Keratinocyte (primary cell): ENCODE results near the gene TRPT1. TPM values are rescaled to one million over a fixed set of nuclear protein-coding genes. Genes with fewer than 3 reads are reported as not detected.

Experiments
- DNase-seq: peaks from one replicate; pipeline ENCODE4 v3.0.0-alpha.2; 2011; ENCODE audit warnings: low read depth, missing footprints, low spot score
- FAIRE-seq: peaks from 2 replicates; lab custom pipeline; 2011; peaks lifted over from hg19 to GRCh38; lab: Jason Lieb, UNC
- H2AFZ ChIP-seq: 2 replicates; pipeline ENCODE4 v1.6.0; 2012; ENCODE audit warnings: low read length, control low read depth, inconsistent platforms; ENCODE audit not compliant: control insufficient read depth
- H3K27ac ChIP-seq: 2 replicates; pipeline ENCODE4 v1.5.1; 2011; ENCODE audit warnings: low read length; ENCODE audit not compliant: control insufficient read depth, insufficient read depth
- H3K27me3 ChIP-seq: 3 replicates; pipeline ENCODE4 v1.6.0; 2011; ENCODE audit warnings: low read length; ENCODE audit not compliant: control insufficient read depth, insufficient read depth; ENCODE audit errors: extremely low read depth
- H3K36me3 ChIP-seq, 2 experiments: 2 replicates in 1 of 2; 3 replicates in 1 of 2; pipeline ENCODE4 v1.5.1; 2011; ENCODE audit warnings: low read length in 2 of 2, mild to moderate bottlenecking in 1 of 2; ENCODE audit not compliant: control insufficient read depth in 2 of 2, insufficient read depth in 2 of 2; ENCODE audit errors: extremely low read depth in 1 of 2
- H3K4me1 ChIP-seq: 3 replicates; pipeline ENCODE4 v1.5.1; 2011; ENCODE audit warnings: low read length; ENCODE audit not compliant: control insufficient read depth, insufficient read depth; ENCODE audit errors: extremely low read depth
- H3K4me2 ChIP-seq: 3 replicates; pipeline ENCODE4 v1.6.0; 2011; ENCODE audit warnings: low read depth, low read length; ENCODE audit not compliant: control insufficient read depth, insufficient read depth; ENCODE audit errors: extremely low read depth
- H3K4me3 ChIP-seq, 3 experiments: fragments of 200-600 bp in 1 of 3; sonication (generic) in 1 of 3; 2 replicates in 2 of 3; 3 replicates in 1 of 3; pipeline ENCODE4 v1.5.1; 2011 to 2016; ENCODE audit warnings: low read length in 3 of 3, mild to moderate bottlenecking in 3 of 3, control low read depth in 2 of 3, inconsistent platforms in 1 of 3, low read depth in 1 of 3, mixed read lengths in 1 of 3, mixed run types in 1 of 3, moderate library complexity in 1 of 3; ENCODE audit not compliant: control insufficient read depth in 2 of 3, insufficient read depth in 2 of 3; ENCODE audit errors: extremely low read depth in 1 of 3
- H3K79me2 ChIP-seq: 2 replicates; pipeline ENCODE4 v1.6.0; 2012; ENCODE audit warnings: low read length; ENCODE audit not compliant: control insufficient read depth, insufficient read depth
- H3K9ac ChIP-seq: 3 replicates; pipeline ENCODE4 v1.6.0; 2011; ENCODE audit warnings: low read length; ENCODE audit not compliant: control insufficient read depth, insufficient read depth; ENCODE audit errors: extremely low read depth
- H3K9me1 ChIP-seq: 3 replicates; pipeline ENCODE4 v1.6.0; 2011; ENCODE audit warnings: low read length; ENCODE audit not compliant: control insufficient read depth, insufficient read depth; ENCODE audit errors: extremely low read depth
- H3K9me3 ChIP-seq: 2 replicates; pipeline ENCODE4 v1.5.1; 2012; ENCODE audit warnings: low read depth, low read length; ENCODE audit not compliant: control insufficient read depth
- H4K20me1 ChIP-seq: 3 replicates; pipeline ENCODE4 v1.6.0; 2011; ENCODE audit warnings: low read length; ENCODE audit not compliant: control insufficient read depth, insufficient read depth; ENCODE audit errors: extremely low read depth
- CTCF ChIP-seq, 3 experiments: IDR thresholded peaks in 1 of 3; conservative IDR thresholded peaks in 1 of 3; optimal IDR thresholded peaks in 1 of 3; 2 replicates in 2 of 3; 3 replicates in 1 of 3; pipeline versions ENCODE3 to v1.5.1; 2011; ENCODE audit warnings: low read length in 3 of 3, mild to moderate bottlenecking in 3 of 3, moderate library complexity in 2 of 3, control low read depth in 1 of 3, inconsistent platforms in 1 of 3; ENCODE audit not compliant: insufficient read depth in 2 of 3; ENCODE audit errors: extremely low read depth in 1 of 3
- EZH2 ChIP-seq: IDR thresholded peaks from one replicate; pipeline ENCODE4 v1.6.1; 2012; ENCODE audit warnings: inconsistent platforms, mild to moderate bottlenecking, low read length, moderate library complexity
- dilution Hi-C: fragments of 300-500 bp; cut with MboI; formaldehyde crosslinking; loops from one replicate; pipeline ENCODE4 v1.7.0; 2020; ENCODE audit warnings: low sequenced_read_pairs; ENCODE audit not compliant: extremely low pct_ligation_motif_present
- polyA plus RNA-seq, 5 experiments: library from polyadenylated mRNA; depleted of rRNA in 3 of 5; stranded (reverse) in 3 of 5; stranded (forward) in 1 of 5; unstranded in 1 of 5; fragments of >200 nt; gene quantifications; 1 replicate in 1 of 5; 2 replicates in 3 of 5; 3 replicates in 1 of 5; pipeline versions ENCODE4 v1.2.1 to v1.2.3, GENCODE V29; 2011 to 2012; ENCODE audit warnings: missing spikeins in 2 of 5, low read depth in 1 of 5, low replicate concordance in 1 of 5

TRPT1 gene
- polyA plus RNA-seq, 1 donor (not counting 4 experiments of a cell fraction or from before 2014, with no cell fraction given), result 15.5 TPM

- dilution Hi-C loops, result no loop called here
- no peak for FAIRE-seq
- H3K9me3 ChIP-seq, result no peaks in the 10 kb centered on the region
- H3K9me1 ChIP-seq, result peaks cover 2% of the 10 kb centered on the region
- DNase-seq, result no peak
- H3K4me1 ChIP-seq, result peaks cover 18% of the 10 kb centered on the region
- TF ChIP-seq EZH2 (no peak), CTCF (optimal IDR thresholded peaks at IDR 0.05 in 1 of 3, IDR thresholded peaks at IDR 0.05 in 1 of 3, conservative IDR thresholded peaks at IDR 0.05 in 1 of 3; ENCODE audit: extremely low read depth in 1 of 3, insufficient read depth in 2 of 3, low read length in 3 of 3) (no peak)
- H3K27ac ChIP-seq, result no peak overlapping the region
- H3K27me3 ChIP-seq, result no peaks in the 10 kb centered on the region
- H3K79me2 ChIP-seq, result peaks cover 29% of the 10 kb centered on the region
- no peak overlapping the region for H3K4me3 ChIP-seq
- no peak overlapping the region for H3K4me2 ChIP-seq
- peaks cover 2% of the 10 kb centered on the region for H4K20me1 ChIP-seq
- H2AFZ ChIP-seq, result no peak overlapping the region
- no peak overlapping the region for H3K9ac ChIP-seq
- peaks cover 50 to 65% of the 10 kb centered on the region in 2 experiments for H3K36me3 ChIP-seq
Measured at GRCh38 chr11:64258356-64258755, 32.4 kb upstream of the TRPT1 start.

GRCh38 chr11:64256300-64256699 lies 30.3 kb upstream of the TRPT1 start:
- FAIRE-seq (no peak), DNase-seq (no peak)
- Histone ChIP-seq H2AFZ (no peak overlapping the region), H3K4me1 (peaks cover 17% of the 10 kb centered on the region), H3K9ac (no peak overlapping the region), H3K36me3 (peaks cover 34 to 52% of the 10 kb centered on the region in 2 experiments), H3K9me3 (no peaks in the 10 kb centered on the region), H3K27me3 (no peaks in the 10 kb centered on the region), H3K27ac (no peak overlapping the region), H3K4me3 (no peak overlapping the region), H3K79me2 (peaks cover 48% of the 10 kb centered on the region), H4K20me1 (peaks cover 8% of the 10 kb centered on the region), H3K9me1 (peaks cover 2% of the 10 kb centered on the region), H3K4me2 (no peak overlapping the region)
- TF ChIP-seq EZH2 (no peak), CTCF (optimal IDR thresholded peaks at IDR 0.05 in 1 of 3, IDR thresholded peaks at IDR 0.05 in 1 of 3, conservative IDR thresholded peaks at IDR 0.05 in 1 of 3; ENCODE audit: extremely low read depth in 1 of 3, insufficient read depth in 2 of 3, low read length in 3 of 3) (no peak)
- dilution Hi-C loops, result no loop called here
